HG03095 (cell line): ENCODE data around the gene M1AP.

Experiments used
- ATAC-seq: cut with Tn5 transposase; IDR thresholded peaks from one replicate; pipeline ENCODE4 v1.9.1; 2021; ENCODE audit warnings: moderate library complexity; ENCODE audit not compliant: unreplicated experiment

M1AP gene

DNA sequence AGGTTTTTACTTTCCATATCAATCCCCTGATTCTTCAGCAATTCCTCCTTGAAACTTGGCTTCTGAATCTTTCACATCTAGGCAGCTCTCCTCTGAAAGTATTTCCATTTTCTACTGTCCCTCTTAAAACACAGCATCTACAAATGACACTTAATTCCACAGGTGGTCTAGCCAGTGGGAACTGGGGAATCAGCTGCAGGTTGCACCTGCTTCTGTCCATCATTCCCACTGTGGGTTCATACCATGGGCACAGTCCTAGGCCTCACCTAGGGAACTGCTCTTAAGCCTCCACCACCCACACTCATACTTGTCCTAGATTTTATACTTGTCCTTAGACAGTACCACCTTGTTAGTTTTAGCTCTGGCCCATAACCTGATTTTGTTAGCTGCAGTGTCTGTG is 96.6 kb downstream of the M1AP start:
- no peak for ATAC-seq

DNA sequence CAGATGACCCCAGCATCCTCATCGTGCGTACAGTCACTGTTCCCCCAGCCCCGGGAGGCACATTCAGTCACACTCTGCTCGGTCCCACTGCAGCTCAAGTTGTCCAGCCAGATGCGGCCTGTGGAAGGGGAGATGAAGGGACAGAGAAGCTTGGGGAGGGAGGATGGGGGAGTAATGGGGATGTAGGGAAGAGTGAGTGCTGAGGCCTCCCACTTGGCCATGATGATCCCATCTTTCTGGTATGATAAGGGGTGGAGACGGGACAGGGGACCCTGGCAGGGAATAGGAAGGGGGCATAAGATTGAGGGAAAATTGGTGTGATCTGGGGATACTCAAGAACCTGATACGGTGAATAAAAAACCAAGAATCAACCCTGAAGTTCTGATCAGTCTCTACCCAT is 97.9 kb downstream of the M1AP start:
- no peak for ATAC-seq

DNA sequence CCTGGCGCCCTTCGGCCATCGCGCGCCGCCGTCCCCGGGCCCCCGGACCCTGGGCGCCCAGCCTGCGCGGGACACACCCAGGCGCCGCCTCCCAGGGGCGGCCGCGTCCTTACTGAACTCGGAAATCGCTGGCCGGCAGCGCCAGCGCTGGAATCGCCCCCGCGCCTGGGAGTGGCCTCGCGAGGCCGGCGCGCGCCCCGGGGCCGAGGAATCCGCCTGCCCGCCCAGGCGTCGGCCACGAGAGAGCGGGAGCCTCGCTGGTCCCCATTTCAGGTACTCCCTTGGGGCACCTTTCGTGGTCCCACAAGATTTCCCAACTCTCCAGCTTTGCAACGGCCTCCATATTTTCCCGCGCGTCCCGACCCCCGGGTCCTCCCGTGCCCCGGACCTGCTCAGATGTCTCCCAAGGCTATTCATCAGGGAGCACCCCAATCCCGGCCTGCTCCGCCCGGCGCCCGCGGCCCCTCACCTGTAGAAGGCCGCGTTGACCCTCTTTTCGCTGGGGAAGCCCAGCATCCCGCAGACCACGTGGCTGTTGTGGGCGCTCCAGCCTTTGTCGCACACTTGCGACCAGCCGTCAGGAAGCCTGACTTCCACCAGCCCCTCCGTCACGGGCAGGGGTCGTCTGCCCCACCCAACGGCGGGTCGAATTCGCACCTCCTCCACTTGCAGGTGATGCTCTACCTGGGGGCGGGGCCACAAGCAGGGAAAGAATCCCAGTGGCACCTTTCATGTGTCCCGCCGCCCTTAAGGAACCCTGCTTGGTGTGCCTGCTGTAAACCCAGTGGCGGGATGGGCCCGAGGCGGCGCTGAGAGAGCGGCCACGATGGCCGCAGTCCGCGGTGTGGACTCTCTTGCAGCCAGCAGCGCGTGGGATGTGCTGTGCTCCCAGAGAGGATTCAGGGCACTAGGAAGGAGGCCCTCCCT is 99.0 kb downstream of the M1AP start:
- peak; percentile 37 for ATAC-seq

DNA sequence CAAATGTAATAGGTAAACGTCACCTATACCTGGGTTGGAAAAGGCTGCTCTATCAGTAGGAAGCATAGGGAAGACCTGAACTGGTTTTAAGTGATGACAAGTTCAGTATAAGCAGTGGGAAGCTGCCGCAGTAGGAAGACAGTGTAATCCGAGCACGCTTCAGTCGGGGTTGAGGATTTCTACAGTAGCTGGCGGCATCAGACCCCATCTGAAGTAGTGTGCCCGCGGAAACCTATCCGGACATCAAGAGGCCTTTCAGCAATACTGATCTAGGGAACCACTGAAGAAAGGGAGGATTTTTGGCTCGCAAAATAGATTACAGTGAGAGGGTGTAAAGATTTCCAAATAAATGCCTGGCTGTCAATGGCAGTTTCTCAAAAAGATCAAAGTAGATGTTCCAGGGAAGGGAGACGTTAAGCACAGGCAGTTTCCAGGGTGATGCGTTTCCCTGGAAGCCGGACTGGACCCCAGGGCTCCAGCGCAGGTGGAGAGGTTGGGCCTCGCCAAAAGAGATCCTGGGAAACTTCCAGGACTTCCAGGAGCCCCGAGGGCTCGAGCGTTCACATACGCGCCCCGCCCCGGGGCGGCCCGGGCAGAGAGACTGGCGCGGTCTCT is 99.7 kb downstream of the M1AP start:
- ATAC-seq, result no peak

DNA sequence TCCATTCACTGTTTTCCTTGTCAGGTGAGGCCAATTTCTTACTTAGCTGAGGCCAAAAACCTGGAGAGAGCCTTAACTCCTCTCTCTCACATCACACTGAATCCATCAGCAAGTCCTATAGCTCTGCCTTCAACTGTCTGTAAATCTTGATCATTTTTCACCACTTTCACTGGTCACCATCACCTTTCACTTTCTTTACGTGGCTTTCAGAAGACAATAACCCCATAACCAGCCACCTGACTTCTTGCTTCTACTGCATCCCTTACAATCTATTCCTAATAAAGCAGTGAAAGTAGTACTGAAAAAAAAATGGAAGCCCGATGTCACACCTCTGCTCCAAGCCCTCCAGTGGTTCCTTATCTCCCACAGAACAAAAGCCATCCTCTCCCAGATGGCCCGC is 102.1 kb downstream of the M1AP start:
- ATAC-seq, result no peak

DNA sequence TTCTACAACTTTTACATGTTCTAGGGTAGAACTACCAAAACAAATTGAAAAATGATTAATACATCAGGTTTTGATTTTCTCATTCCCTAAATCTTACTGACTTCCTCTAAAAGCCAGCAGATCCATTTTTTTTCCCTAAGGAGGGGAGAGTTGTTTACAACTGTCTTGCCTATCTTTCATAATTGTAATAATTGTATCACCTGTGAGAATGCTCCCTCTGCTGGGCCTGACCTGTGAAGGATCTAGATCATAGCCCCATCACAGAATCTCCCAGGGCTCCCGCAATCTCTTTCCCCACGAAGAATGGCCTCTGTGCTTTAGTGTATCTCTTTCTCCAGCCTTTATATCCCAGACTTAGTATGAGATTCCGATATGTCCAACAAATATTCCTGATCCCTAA is 103.5 kb downstream of the M1AP start:
- ATAC-seq, result no peak

DNA sequence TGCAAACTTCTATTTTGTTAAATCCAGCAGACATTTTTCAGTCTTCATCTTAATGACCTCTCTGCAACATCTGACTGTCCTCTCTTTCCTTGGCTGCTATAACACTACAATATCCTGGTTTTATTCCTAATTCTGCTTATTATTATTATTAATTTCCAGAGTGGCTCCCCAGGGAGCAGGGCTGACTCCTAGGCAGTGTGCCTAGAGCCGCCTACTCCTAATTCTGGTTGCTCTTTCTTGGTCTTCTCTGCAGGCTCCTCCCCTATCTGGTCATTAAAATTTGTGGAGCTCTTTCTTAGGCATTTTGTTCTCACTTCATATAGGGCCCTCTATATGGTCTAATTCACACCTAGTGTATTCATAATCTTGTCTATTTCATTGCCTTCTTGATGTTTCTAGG is 105.2 kb downstream of the M1AP start:
- no peak for ATAC-seq

DNA sequence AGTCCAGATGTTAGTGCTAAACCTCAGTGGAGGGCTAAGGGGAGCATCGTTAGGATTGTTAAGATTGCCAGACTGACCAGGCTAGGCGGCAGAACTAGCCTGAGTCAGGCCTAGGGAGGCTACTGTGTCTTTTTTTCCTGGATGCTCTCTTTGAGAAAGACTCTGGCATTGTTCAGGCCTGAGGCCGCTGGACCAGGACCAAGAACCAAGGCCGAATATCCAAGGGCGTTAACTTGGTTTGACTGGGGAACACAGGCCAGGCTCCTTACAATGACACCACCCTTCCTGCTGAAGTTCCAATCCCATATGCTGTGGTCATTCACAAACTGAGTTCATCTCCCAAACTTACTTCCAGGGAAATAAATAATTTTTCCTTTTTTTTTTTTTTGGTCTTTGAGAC is 107.8 kb downstream of the M1AP start:
- no peak for ATAC-seq

DNA sequence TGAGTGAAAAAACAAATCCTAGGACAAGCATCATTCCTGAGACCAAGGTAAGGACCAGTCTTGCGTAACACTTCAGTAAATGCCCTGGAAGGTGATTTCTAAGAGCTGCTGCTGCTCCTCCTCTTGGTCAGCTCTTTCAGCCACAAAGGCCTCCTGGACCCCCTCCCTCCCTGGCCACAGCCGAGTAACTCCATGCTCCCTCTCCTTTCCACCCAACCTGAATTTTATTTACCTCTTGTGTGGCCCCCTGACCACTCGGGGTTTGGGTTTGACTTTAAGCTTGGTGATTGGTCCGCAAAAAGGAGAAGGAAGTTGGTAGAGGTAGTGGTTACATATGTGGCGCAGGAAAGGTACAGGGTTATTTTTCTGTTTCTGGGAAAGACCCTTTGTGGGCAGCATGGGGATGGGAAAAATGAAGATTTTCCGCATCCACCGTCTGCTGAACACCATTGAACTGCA is 109.2 kb downstream of the M1AP start:
- no peak for ATAC-seq

DNA sequence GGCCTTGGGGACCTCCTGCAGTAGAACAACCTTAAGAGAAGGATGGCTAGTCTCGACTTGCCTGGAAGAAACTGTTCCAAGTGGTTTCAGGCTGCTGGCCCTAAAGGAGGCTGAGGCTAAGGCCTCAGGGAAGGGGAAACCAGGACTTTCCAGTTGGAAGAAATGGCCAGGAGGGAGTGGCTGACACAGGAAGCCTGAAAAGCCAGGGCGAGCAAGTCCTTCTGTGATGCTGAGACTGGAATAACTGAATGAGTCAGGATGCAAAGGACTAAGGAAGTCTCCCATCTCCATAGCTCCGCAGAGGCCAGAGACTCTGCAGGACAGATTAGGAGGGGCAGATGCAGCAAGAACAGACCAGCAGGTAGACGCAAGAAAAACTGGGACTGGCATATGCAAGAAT is 111.0 kb downstream of the M1AP start:
- ATAC-seq, result no peak

DNA sequence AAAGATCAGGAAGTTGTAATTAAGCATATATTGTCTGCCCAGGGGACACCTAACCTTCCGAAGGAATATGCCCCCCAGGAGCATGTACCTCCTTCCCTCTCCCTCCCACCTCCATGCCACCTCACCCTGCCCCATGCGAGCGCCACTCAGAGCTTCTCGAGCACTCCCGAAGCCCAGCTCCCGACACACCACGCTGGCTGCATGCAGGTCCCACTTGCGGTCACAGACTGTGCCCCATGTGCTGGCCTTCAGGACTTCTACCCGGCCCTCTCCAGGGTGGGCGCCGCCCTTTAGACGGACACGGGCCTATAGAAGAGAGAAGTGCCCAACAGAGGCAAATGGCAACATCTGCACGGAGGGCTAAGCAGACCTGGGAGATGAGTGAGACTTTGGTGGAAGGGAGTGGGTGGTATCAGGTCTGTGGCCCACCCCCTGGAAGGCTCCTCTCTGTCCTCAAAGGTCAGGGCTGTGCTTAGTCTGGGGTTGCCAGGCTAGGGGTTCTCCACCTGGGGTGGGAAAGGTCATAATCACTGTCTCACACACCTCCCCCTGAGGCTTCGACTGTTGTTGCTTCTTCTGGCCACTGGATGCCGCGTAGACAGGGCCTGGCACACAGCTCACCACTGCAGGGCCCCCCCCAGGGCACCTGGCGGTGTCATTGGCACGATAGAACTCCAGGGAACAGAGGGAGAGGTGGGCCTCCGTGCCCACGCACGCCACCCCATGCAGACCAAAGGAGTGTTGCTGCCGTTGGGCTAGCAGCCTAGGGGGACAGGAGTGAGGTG is 111.8 kb downstream of the M1AP start:
- ATAC-seq, result no peak

DNA sequence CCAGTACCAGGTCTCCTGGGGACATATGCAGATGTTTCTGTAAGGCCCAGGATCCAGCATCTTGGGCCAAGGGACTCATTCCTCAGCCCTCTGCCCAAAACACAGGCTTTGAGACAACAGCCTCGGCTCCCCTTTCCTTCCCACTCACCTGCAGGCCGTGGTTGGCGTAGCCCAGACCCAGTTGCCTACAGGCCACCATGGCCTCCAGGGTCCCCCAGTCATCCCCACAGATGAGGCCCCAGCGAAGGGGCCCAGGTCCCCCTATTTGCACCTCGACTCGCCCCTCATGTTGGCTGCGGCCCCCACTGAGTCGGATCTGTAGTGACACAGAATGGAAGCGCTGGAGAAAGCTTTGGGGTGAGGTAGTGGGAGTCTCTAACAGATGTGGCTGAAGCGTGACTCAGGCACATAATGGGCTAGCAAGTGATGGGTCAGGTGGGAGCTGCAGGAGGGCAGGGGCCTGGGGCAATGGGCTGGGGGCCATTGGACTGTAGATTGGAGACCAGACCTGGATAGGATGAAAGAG is 112.6 kb downstream of the M1AP start:
- no peak for ATAC-seq

DNA sequence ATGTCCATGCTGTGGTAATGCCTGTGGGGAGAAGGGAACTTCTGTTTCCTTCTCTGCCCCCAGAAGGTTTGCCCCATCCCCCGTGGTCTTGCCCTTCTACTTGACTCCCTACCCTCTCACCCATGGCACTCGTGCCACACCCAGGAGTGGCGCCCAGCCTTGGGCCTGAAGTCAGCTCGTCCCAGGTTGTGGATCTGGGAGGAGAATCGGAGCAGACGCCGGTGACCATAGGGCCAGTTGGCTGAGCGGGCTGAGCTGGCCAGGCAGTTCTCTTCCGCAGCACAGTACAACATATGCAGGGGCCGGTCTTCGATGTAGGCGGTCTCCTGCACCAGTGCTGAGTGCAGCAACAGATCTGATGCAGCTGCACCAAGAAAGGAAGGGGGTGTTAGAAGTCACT is 113.7 kb downstream of the M1AP start:
- ATAC-seq, result no peak

DNA sequence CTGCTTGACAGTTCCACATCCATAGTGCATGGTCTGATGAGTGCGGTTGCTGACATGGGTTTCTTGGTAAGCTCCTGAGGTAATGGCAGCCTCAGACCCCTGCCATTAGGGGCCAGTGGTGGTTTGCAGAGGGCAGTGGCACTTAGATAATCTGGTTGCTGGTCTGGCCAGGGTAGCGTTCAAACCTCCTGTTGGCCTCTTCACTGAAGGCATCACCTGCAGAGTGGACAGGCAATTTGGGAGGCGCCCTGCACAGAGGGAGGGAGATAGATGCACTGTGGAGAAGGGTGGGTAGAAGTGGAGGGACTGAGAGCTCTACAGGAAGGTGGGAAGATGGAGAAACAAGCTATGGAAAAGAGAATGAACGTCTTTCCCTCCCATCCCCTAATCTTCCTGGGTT is 114.7 kb downstream of the M1AP start:
- no peak for ATAC-seq

DNA sequence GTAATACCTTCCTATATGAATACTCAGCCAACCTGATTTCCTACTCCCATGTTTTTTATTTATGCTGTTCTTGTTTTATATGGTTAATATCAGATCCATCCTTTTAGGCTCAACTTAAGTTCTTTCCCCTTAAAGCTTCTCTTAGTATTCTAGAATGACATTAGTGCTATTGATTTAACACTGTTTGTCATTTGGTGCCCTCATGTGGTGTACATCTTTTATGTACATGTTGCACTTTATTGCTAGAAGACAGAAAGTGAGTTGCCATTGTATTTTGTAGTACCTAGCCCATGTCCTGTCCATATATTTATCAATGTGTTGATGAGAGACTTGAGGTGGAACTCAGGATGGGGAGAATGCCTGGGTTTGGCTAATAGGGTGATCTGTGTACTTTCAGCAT is 115.9 kb downstream of the M1AP start:
- no peak for ATAC-seq

DNA sequence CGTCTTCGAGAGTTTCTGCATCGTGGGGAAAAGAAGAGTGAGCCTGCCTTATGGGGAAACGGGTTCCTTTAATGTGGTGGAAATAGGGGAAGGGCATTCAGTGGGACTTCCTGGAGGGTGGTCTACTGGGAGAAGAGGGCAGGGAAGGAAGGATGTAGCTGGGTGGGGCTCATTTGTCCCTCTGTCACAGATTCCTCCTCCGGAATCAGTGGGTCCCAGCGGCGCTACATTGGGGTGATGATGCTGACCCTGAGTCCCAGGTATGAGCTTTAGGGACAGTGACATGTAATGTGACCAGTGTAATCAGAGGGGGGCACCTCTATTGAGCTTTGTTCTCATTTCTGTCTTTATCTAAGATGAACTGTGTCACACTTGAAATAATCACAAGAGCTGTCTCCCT is 116.5 kb downstream of the M1AP start:
- no peak for ATAC-seq

DNA sequence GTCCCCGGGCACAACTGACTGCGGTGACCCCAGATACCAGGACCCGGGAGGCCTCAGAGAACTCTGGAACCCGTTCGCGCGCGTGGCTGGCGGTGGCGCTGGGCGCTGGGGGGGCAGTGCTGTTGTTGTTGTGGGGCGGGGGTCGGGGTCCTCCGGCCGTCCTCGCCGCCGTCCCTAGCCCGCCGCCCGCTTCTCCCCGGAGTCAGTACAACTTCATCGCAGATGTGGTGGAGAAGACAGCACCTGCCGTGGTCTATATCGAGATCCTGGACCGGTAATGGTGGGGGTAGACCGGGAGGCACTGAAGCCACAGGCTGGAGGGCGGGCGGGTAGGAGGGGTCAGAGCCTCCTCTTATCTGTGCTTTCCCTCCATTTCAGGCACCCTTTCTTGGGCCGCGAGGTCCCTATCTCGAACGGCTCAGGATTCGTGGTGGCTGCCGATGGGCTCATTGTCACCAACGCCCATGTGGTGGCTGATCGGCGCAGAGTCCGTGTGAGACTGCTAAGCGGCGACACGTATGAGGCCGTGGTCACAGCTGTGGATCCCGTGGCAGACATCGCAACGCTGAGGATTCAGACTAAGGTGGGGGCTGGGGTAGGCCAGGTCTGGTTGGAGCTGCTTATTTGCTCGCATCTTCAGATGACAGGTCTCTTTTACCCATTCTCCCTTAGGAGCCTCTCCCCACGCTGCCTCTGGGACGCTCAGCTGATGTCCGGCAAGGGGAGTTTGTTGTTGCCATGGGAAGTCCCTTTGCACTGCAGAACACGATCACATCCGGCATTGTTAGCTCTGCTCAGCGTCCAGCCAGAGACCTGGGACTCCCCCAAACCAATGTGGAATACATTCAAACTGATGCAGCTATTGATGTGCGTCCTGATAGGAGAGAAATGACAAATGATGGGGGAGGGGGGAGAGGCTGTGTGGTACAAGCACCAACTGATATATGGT is 117.6 kb downstream of the M1AP start:
- ATAC-seq, result peak; percentile 32

DNA sequence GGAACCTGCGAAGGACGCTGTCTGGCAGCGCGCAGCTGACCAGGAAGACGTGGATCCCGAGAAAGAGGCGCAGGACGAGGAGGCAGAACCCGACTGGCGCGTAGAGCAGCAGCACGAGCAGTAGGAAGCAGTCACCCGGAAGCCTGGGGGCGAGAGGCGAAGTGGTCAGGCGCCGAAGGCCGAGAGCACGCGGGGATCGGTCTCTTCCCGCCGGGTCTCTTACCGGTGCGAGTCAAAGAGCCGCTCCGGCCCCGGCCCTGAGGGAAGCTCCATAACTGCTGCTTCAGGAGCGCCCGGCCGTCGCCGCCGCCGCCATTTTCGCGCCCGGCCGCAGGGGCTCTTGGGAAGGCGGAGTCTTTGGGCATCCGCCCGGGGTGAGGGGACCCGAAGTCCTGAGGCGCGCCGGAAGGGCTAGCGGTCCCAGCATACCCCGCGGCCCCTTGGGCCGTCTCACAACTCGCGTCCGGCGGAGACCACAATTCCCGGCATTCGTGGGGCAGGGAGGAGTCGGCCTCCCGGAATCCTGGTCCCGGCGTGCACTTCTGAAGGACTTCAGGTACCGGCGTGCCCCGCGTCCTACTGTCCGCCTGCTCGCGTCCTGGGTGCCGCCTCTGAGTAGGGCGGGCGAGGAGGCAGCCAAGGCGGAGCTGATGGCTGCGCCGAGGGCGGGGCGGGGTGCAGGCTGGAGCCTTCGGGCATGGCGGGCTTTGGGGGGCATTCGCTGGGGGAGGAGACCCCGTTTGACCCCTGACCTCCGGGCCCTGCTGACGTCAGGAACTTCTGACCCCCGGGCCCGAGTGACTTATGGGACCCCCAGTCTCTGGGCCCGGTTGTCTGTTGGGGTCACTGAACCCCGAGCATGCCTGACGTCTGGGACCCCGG is 118.5 kb downstream of the M1AP start, which contains the start of the genes AUP1 and HTRA2:
Gene AUP1, minus strand, starts transcription at position 350 of the 882 bp plus-strand sequence. Its CDS starts 77 bp downstream, at position 273.
Gene HTRA2, plus strand, starts transcription at position 577 of the 882 bp plus-strand sequence. Its CDS starts 74 bp downstream, at position 651.
- peak; percentile 74 for ATAC-seq
